HG03457 (cell line): ENCODE measurements around the gene C16orf78.

Source experiments
- ATAC-seq: cut with Tn5 transposase; IDR thresholded peaks from one replicate; pipeline ENCODE4 v1.9.1; 2021; ENCODE audit warnings: moderate number of reproducible peaks; ENCODE audit not compliant: unreplicated experiment

C16orf78 gene

DNA sequence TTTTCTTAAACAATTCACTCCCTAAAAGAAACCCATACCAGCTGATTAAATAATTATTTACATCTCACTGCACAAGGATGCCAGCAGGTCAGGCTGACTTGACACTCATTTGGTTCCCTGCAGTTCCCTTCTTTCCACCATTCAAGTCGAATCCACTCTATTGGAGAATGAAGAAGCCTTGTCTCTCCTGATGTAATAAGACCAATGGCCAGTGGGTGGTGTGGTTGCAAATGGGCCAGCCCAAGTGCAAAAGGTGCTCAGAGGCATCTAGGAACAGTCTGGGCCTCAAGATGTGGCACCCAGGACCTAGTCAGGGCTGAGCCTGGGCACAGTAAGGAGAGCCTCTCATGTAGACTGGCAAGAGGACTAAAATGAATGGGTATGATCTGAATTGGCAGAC lies 9.3 kb downstream of the C16orf78 start:
- no peak for ATAC-seq

DNA sequence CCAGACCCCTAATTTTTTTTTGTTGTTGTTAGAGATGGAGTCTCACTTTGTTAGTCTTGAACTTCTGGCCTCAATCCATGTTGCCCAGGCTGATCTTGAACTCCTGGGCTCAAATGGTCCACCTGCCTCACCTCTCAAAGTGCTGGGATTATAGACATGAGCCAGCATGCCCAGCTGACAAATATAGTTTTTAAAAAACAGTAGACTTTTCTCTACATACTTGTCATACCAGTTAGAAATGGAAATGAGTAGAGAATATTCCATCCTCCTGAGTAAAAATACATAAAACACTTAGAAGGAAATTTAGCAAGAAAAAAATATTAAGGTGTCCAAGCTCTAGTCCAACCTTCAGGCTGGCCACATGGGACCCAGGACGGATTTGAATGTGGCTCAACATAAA lies 21.4 kb downstream of the C16orf78 start:
- no peak for ATAC-seq

DNA sequence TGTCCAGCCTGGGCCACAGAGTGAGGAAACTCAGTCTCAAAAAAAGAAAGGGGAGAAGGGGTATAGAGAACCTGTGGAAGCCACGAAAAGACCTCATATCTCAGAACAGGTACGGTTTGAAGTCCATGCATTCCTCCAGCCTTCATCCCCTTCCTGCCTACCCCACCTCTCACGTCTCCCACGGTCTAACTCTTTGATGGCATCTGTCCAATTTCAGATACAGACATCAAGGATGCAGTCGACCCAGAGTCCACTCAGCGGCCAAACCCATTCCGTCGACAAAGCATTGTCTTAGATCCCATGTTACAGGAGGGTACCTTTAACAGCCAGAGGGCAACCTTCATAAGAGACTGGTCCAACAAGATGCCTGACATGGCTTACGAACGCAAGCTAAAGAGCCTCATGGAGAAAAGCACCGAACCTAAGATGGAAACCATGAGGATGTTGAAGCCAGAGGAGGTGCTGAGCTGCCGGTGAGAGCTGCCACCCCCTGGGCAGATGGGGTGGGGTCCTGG lies 22.7 kb downstream of the C16orf78 start:
- ATAC-seq, result no peak

DNA sequence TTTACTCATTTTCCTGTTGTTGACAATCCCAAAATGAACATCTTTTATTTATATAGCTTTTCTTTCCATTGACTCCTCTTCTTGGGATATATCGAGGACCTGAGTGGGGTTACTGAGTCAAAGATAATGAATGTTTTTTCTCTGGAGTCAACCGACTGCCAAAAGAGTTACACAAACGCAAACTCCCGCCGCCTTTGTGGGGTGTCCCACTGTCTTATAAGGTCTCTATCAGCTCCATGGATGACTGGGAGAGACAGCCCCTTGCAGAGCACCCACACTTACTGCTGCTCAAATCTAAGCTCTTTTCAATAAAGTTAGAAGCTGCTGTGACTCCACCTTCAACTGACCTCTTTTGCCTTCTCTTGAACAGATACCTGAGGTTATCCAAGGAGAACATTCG lies 25.2 kb downstream of the C16orf78 start:
- ATAC-seq, result no peak

DNA sequence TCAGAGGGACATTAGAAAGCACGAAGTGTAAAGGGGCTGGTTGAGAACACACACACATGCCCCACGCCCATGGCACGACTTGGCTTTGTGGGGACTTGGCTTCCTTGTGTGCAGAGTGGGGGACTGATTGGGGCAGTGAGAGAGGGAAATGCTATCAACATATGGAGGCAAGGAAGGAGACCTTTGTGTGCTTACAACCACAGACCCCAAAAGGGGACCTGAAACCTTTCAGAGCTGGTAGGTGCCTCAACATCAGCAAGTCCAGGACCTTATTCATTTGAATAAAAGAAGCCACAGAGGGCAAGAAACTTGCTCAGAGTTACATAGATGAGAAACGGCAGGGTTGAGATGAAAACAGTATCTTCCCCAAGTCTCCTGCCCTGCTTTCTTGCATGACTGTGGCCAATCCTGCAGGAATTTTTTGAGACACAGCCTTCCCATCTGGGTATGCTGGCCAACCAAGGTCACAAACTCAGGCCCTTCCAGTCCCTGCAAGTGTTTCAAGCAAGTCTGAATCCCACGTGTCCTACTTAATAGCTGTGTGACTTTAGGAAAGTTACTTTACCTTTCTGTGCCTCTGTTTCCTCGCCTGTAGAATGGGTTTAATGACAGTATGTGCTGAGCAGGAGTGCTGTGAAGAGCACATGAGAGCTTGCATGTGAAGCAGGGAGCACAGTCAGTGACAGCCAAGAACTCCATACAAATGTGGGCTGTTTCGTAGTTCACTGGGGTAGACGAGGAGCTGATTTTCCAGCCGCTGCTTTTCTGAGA lies 26.2 kb downstream of the C16orf78 start:
- peak; percentile 99 for ATAC-seq

DNA sequence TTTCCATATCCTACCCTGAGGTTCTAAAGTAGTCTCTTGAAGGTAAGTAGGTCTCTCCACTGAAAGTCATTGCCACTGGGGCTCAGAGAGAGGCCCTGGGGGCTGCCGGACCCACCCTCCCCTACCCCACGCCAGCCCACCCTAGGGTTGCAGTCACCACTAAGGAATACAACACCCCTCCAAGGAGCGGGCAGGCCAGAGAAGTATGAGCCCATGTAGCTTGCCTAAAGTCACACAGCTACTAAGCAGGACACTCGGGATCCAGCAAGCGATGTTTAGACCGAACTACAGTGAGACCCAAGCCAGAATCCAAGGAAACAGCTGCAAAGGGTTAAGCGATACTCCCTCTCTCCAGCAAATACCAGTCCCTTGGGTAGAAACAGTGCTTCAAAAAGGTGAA lies 27.0 kb downstream of the C16orf78 start:
- no peak for ATAC-seq

DNA sequence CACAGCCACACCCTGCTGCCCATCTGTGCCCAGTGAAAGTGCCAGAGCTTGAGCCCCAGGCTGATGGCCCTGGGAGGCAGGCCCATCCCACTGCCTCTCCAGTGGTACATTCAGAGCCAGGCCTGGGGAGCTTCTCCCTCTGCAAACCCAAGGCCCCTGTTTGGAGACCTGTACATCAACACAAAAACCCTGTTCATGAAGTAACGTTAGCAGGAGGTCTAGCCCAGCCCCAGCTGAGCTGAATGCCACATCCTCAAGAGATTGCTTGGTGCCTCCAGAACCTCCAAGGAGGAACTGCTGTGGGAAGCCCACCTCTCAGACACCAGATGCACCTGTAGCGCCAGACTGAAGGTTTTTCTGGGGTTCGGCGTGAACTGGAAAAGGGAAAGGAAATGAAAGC lies 31.5 kb downstream of the C16orf78 start:
- ATAC-seq, result no peak

DNA sequence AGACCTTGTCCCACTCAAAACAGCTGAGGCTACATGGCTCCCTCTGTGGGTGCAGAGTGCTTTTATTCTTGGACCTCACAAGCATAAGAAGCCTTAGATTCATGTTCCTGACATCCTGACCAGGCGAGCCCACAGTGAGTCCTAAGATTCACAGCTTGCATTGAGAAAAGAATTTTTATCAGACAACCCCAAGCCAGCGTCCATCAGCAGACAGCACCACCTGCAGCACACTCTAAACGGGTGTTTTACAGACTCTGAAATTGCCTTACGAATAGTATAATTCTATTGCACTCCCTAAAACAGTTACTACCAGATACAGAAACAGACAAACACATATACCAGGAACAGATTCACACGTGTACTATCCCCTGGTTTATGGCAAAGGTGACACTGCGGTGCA lies 31.9 kb downstream of the C16orf78 start:
- ATAC-seq, result no peak

DNA sequence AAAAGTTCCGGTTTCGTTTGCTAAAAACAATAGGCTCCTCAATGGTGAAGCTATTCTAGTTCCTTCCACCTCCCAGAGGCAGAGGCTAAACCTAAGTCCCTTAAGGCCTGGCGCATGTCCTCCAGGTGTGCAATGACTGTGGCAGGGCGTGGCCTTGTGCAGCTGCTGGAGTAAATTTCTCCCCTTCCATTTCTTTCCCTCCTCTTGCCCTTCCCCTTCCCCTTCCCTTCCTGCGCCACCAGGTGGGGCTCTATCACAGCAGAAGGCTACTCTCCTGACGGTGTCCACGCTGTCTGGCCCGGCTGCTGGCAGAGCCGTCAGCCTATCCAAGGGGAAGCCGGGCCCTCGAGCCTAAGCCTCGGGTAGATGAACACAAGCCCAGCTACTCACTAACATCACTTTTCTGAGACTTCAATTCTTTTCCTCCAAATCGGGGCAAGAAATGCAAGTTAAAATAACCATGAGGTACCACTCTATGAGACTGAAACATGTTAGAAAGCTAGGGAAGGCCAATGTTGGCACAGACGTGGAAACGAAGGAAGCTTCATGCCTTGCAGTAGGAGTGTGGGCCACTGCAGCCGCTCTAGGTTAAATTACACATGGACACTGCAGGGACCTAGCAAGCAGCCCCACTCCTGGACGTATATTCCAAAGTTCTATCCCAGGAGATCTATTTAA lies 34.4 kb downstream of the C16orf78 start:
- ATAC-seq, result peak; percentile 81

DNA sequence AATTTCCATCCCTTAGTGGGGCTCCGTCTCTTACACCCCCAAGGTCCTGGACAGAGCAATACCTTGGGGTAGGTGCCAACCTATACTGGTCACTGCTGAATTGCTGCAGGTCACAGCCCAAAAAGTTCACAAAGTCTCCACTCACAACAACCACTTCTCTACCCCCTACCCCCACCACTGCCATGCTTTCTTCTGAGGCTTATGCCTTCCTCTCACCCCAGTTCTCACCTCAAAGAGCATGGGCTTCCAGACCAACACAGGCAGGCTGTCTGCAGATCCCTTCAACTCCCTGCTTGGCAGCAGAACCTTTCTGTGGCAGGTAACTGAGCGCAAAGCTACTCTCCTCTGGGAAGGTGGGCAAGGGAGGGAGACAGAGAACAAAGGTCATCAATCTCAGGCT lies 35.5 kb downstream of the C16orf78 start:
- ATAC-seq, result no peak

DNA sequence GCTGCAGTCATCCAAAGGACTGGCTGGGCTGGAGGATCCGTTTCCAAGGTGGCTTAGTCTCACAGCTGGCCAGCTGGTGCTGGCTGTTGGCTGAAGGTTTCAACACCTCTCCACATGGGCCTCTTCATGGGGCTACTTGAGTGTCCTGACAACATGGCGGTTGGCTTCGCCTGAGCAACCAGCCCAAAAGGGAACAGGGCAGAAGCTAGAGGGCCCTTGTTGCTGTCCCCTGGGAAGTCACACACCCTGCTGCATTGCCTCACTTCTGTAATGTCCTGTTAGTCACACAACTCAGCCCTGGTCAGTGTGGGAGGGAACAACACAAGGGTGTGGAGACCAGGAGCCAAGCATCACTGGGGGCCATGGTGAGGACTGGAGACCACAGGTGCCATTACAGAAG lies 36.6 kb downstream of the C16orf78 start:
- no peak for ATAC-seq

DNA sequence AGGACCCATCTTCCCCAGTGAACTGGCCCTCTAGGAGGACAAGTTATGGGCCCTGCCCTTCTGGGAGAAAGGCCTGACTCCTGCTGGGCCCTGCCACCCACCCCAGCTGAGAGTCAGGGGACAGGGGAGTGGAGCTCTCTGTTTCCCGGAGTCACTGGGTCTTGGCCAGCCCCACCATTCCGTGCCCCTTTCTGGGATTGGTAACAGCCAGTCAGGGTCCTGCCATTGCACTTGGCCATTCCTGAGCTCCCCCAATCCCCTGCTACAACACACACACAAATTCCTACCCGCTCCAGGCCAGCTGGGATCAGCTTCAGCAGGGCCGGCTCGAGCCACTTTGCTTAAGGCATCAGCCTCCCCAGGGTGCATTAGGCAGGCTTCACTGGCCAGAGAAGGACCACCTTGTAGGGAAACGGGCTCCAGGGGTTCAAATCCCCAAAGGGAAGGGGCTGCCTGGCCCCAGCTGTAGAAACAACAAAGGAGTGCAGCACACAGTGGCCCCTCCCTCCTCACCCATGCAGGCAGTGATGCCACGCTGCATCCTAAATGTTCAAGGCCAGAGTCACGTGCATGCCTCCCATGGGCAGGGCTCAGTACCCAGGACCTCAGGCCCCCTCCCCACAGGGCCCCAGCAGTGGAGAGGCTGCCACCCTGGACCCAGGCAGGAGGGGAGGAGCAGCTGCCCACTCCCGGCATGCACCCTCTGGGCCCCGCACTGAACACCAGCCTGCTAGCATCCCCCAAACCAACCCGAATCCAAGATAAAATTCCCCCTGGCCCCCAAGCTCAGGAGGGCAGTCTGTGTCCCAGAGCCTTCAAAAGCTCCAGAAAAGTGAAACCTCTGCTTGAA lies 37.7 kb downstream of the C16orf78 start:
- ATAC-seq, result no peak

DNA sequence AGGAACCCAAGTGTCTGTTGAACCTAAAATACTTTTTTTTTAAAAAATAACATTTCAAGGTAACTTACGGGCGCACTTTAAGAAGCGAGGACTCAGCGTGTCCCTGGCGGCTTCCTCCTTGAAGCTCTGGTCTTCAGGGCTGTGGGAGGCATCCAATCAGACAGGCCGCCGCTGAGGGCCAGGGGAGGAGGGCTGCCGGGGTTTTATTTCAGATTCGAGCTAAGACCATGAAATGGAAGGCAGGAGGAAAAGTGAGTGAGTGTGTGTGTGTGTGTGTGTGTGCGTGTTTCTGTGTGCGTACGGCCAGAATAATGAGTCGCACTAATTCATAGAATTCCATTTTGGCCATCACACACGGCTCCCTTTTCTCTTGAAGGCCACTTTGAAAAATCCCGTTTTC lies 41.1 kb downstream of the C16orf78 start:
- no peak for ATAC-seq

DNA sequence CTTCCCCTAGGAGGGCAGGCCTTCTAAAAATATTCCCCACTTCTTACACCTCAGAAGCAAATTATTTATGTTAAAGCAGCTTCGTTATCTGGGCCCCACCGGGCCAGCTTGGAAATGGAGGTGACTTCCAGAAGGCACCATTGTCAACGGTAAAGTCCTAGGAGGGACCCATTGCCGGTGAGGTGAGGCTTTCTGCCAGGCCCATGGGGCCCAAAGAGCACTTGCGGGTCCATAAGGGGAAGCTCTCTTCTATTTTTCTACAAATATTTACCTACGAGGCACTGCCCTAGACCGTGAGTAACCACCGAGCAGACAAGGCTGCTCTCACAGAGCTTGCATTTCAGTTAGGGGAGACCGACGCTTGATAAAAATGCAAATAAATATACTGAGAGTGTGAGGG lies 41.5 kb downstream of the C16orf78 start:
- ATAC-seq, result no peak

DNA sequence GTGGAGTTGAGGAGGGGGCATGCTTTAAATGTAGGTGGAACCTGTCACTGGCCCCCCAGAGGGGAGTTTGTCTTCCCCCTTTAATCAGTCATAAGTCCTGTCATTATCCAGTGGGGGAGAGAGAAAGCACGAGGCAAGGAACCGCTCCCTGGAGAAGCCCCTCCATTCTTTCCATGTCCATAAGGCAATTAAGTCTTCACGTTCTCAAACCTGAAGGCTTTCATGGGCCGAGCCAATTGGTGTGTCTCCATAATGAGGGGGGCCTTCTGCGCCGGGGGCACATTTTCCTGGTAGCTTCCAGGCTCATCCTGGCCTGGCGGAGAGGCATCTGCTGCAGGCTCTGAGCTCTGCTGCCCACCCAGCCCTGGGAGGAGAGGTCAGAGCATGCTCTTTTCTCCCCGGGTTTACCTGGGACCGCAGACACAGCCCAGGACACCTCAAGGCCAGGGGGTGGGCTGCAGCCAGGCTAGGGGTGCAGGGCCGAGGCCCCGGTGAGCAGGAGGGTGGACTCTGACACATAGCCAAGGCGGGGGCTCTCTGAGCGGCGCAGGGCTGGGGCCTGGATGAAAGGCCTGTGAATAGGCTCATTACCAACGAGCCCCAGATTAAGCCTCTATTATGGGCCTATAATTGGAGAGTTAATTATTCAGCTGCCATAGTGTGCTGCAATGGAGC lies 42.5 kb downstream of the C16orf78 start:
- no peak for ATAC-seq

DNA sequence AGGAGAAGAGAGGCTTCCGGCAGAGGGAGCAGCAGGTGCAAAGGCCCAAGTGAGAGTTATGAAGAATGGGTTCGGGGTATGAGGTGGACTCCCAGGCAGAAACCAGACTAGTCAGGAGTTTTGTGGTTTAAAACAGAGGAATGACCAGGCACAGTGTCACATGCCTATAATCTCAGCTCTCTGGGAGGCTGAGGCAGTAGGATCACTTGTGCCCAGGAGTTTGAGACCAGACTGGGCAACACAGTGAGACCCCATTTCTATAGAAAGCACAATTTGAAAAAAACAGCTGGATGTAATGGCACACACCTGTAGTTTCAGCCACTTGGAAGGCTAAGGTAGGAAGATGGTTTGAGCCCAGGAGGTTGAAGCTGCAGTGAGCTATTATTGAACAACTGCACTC lies 43.8 kb downstream of the C16orf78 start:
- no peak for ATAC-seq

DNA sequence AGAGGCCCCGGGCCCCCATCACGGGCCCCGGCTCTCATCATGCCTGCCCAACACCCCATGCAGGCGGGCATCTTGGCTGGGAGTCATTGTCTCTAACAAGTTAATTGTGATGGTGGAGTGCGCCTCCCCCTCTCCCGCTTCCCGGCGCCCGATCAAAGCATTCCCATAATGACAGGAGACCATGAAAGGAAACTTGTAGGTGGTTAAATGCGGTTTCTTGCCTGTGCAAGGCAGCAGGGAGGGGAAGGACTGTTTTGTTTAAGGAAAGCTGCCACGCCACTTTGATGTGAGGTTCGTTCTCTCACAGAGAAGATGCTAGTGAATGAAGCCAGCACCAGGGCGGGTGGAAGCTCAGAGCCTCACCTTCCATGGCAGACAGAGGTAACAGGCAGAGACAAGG lies 45.4 kb downstream of the C16orf78 start:
- no peak for ATAC-seq

DNA sequence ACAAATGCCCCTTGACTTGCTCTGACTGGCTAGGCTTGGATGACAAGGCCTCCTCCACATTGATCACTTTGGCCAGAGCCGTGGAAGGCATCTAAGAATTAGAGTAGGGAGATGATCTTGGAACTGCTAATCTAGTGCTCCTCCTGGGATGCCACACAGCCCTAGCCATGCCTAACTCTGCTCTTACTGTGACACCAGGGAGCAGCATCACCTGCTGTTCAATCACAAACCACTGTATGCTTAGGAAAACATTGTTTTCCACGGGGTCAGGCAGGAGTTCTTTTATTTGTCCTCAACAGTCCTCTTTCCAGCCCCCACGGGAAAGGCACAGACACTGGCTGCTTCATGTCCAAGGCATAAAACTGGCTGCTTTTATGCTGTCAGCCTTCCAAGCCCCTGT lies 46.3 kb downstream of the C16orf78 start:
- no peak for ATAC-seq

DNA sequence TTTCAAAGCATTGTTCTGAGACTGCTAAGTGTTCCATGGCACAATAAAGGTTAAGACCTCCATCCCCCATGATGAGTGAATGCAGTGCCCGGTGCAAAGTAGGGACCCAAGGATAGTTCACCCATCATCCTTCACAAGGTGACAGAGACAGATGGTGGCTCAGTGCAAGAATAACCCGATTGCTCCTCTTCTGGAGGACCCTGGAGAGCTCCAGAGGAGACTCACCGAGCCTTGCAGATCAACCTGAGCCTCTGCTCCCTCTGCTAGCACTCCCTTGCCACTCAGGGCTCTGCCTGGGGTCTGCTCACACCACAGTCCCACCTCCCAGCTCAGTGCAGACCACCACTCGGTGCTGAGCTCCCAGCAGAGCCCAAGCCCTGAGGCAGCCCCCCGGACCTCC lies 49.3 kb downstream of the C16orf78 start:
- no peak for ATAC-seq

DNA sequence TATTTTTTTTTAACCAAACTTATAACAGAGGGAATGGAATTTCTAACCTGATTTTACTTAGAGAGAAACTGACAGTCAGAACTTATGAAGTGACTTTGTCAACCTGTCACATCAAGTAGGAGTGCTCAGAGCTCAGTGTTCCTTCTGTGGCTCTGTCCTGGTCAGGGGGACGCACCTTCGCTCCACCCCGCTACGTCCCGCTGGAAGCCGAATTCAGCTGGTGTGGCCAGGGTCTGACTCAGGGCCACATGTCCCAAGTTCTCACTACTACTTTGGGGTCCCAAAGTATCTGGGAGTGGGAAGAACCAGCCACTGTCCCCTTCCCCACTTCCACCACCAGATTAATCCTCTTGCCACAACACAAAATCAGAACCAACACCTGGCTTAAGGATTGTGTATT lies 51.4 kb downstream of the C16orf78 start:
- ATAC-seq, result no peak

DNA sequence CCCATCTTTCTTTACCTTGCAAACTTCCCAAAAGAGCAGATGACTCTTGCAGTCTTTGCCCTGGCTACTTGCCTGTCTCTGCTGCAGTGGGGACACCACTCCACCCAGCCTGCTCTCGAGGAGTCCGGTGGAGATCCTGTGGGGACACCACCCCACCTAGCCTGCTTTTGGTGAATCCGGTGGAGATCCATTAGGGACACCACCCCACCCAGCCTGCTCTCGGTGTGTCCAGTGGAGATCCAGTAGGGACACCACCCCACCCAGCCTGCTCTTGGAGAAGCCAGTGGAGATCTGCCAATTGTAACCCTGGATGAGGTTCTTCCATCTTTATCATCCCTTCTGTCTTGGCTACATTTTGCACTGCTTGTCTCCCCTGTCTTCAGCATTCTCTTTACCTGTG lies 54.2 kb downstream of the C16orf78 start:
- ATAC-seq, result no peak
